ENCODE results near the gene PCBP3. TPM values are rescaled to one million over a fixed set of nuclear protein-coding genes. Genes with fewer than 3 reads are reported as not detected.
A peak's percentile ranks its signal among the peaks of the same experiment; 100 is the strongest.

The PCBP3 gene
- total RNA-seq, 1 experiment from 2014 or later: 10.9 TPM

- H2AFZ ChIP-seq (ENCODE audit: low read length): no peak overlapping the region
- TF ChIP-seq, protein P1, sequence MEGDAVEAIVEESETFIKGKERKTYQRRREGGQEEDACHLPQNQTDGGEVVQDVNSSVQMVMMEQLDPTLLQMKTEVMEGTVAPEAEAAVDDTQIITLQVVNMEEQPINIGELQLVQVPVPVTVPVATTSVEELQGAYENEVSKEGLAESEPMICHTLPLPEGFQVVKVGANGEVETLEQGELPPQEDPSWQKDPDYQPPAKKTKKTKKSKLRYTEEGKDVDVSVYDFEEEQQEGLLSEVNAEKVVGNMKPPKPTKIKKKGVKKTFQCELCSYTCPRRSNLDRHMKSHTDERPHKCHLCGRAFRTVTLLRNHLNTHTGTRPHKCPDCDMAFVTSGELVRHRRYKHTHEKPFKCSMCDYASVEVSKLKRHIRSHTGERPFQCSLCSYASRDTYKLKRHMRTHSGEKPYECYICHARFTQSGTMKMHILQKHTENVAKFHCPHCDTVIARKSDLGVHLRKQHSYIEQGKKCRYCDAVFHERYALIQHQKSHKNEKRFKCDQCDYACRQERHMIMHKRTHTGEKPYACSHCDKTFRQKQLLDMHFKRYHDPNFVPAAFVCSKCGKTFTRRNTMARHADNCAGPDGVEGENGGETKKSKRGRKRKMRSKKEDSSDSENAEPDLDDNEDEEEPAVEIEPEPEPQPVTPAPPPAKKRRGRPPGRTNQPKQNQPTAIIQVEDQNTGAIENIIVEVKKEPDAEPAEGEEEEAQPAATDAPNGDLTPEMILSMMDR (conservative IDR thresholded peaks at IDR 0.05): no peak
- H3K79me1 ChIP-seq (ENCODE audit: insufficient read depth, low read depth, low read length, poor library complexity, severe bottlenecking): no peaks in the 10 kb centered on the region
- H2BK20ac ChIP-seq (ENCODE audit: low read depth, low read length, poor library complexity, severe bottlenecking): no peak overlapping the region
- no peak overlapping the region for H3K23ac ChIP-seq (ENCODE audit: insufficient read length, low read depth, low read length)
- no peak overlapping the region for H3K4ac ChIP-seq (ENCODE audit: low read depth, low read length)
- H3K4me3 Mint-ChIP-seq: no peak overlapping the region
- no peaks in the 10 kb centered on the region for H3K27me3 ChIP-seq (ENCODE audit: insufficient read depth, low read length)
- H3K4me1 ChIP-seq (ENCODE audit: insufficient read depth, low read length): no peaks in the 10 kb centered on the region
- H3K4me1 Mint-ChIP-seq: peaks cover 3 to 4% of the 10 kb centered on the region in 2 experiments
- no peak overlapping the region for H3K27ac ChIP-seq (ENCODE audit: insufficient read length, low read depth, low read length)
- H3K4me2 ChIP-seq (ENCODE audit: insufficient read depth, insufficient read length, low read length): no peak overlapping the region
- no peak overlapping the region for H2BK120ac ChIP-seq (ENCODE audit: low read depth, low read length, poor library complexity, severe bottlenecking)
- no peaks in the 10 kb centered on the region for H3K27me3 Mint-ChIP-seq (ENCODE audit: low read depth)
- no peak overlapping the region for H4K8ac ChIP-seq (replicated peaks; ENCODE audit: insufficient read length, low read depth, low read length)
- no peaks in the 10 kb centered on the region for H3K9me3 Mint-ChIP-seq
- no peaks in the 10 kb centered on the region for H3K23me2 ChIP-seq (ENCODE audit: insufficient read length, low read depth, low read length, poor library complexity, severe bottlenecking)
- no peak overlapping the region; the same call in 1 of the 2 replicates for H3K14ac ChIP-seq (ENCODE audit: insufficient read depth, low read length)
- DNase-seq: no peak
- H3K9ac ChIP-seq (ENCODE audit: extremely low read depth, insufficient read length, low read length): no peak overlapping the region
- H2BK12ac ChIP-seq (ENCODE audit: insufficient read length, low read depth, low read length): no peak overlapping the region
- H3T11ph ChIP-seq (ENCODE audit: low read length): no peak overlapping the region
- H3K36me3 Mint-ChIP-seq (ENCODE audit: insufficient read depth in 1 of 3, low read depth in 3 of 3): no peaks in the 10 kb centered on the region
- H3K9me3 ChIP-seq (ENCODE audit: control insufficient read depth, low read depth, low read length): no peaks in the 10 kb centered on the region
- no peak overlapping the region for H2AK5ac ChIP-seq (ENCODE audit: insufficient read length, low read length)
- H3K27ac Mint-ChIP-seq: peak overlapping the region in 1 of 3 experiments; percentile 69; a peak in 4 of 7 replicates
- no peaks in the 10 kb centered on the region for H3K79me2 ChIP-seq (ENCODE audit: insufficient read depth, low read length)
- no CpG with 5 or more reads among the region's 10 CpGs for WGBS (ENCODE audit: extremely low coverage, insufficient read length, low lambda C conversion rate)
- no peak overlapping the region for H2BK5ac ChIP-seq (ENCODE audit: insufficient read length, low read length)
- H2BK15ac ChIP-seq (ENCODE audit: low read depth, low read length): no peak overlapping the region
- H4K20me1 ChIP-seq (ENCODE audit: control insufficient read depth, insufficient read depth, insufficient read length): no peaks in the 10 kb centered on the region
- no peak overlapping the region for H4K91ac ChIP-seq (ENCODE audit: insufficient read length, low read depth, low read length)
- no peak overlapping the region for H3K56ac ChIP-seq (ENCODE audit: insufficient read length, low read depth, low read length)
- no peak overlapping the region for H4K5ac ChIP-seq (ENCODE audit: insufficient read length, low read depth, low read length)
- no peak overlapping the region for H3K18ac ChIP-seq (ENCODE audit: insufficient read length, low read depth, low read length)
Observed at GRCh38 chr21:45724994-45725843, 81.7 kb downstream of the PCBP3 start.
